DND-41 (cell line): ENCODE measurements around the gene GALNT4.

Experiments used
- ATAC-seq: fragments of 200-7000 bp; cut with Tn5 transposase; 3 replicates; pipeline ENCODE4 v1.9.1; 2021; ENCODE audit warnings: low read depth; ENCODE audit not compliant: insufficient read depth
- DNase-seq: peaks from one replicate; pipeline ENCODE4 v3.0.0-alpha.2; 2020
- H2AFZ ChIP-seq: 2 replicates; pipeline ENCODE4 v1.6.0; 2012; ENCODE audit warnings: low read depth, low read length
- H3K27ac ChIP-seq: 2 replicates; pipeline ENCODE4 v1.5.1; 2012; ENCODE audit warnings: low read length, inconsistent platforms
- H3K27me3 ChIP-seq: fragments of 200-600 bp; sonication (generic); 2 replicates; pipeline ENCODE4 v1.6.0; 2012; ENCODE audit warnings: low read length, mild to moderate bottlenecking, inconsistent platforms; ENCODE audit not compliant: insufficient read depth, poor library complexity
- H3K36me3 ChIP-seq: 2 replicates; pipeline ENCODE4 v1.5.1; 2012; ENCODE audit warnings: low read length, inconsistent platforms; ENCODE audit not compliant: insufficient read depth
- H3K4me1 ChIP-seq: 2 replicates; pipeline ENCODE4 v1.5.1; 2012; ENCODE audit warnings: mild to moderate bottlenecking, low read length; ENCODE audit not compliant: insufficient read depth
- H3K4me2 ChIP-seq: 2 replicates; pipeline ENCODE4 v1.6.0; 2012; ENCODE audit warnings: mild to moderate bottlenecking, moderate library complexity, low read length, inconsistent platforms; ENCODE audit not compliant: insufficient read depth
- H3K4me3 ChIP-seq, 2 experiments: fragments of 200-600 bp in 1 of 2; shearing (Covaris generic) in 1 of 2; 2 replicates each; pipeline ENCODE4 v1.5.1; 2012 to 2016; ENCODE audit warnings: inconsistent platforms in 2 of 2, low read length in 2 of 2, mild to moderate bottlenecking in 2 of 2, low read depth in 1 of 2, moderate library complexity in 1 of 2
- H3K79me2 ChIP-seq: 2 replicates; pipeline ENCODE4 v1.6.0; 2012; ENCODE audit warnings: low read length, inconsistent platforms; ENCODE audit not compliant: insufficient read depth
- H3K9ac ChIP-seq: 2 replicates; pipeline ENCODE4 v1.6.0; 2012; ENCODE audit warnings: low read depth, mild to moderate bottlenecking, inconsistent platforms, low read length, moderate library complexity
- H3K9me3 ChIP-seq: 2 replicates; pipeline ENCODE4 v1.5.1; 2012; ENCODE audit warnings: low read length, moderate library complexity, mild to moderate bottlenecking, inconsistent platforms; ENCODE audit not compliant: insufficient read depth, severe bottlenecking
- H4K20me1 ChIP-seq: 2 replicates; pipeline ENCODE4 v1.6.0; 2012; ENCODE audit warnings: low read length; ENCODE audit not compliant: insufficient read depth
- CTCF ChIP-seq: IDR thresholded peaks from 2 replicates; pipeline ENCODE4 v1.5.1; 2012; ENCODE audit warnings: borderline replicate concordance, low read length, moderate library complexity, mild to moderate bottlenecking; ENCODE audit not compliant: poor library complexity, severe bottlenecking; ENCODE audit errors: extremely low read depth
- EZH2 ChIP-seq: IDR thresholded peaks from 3 replicates; pipeline ENCODE4 v1.6.1; 2012; ENCODE audit warnings: borderline replicate concordance, low read depth, mild to moderate bottlenecking, moderate library complexity, low read length, inconsistent platforms; ENCODE audit not compliant: severe bottlenecking

GALNT4 gene

GRCh38 chr12:89490922-89491321 lies 33.7 kb downstream of the GALNT4 start:
- Histone ChIP-seq H3K27me3 (no peaks in the 10 kb centered on the region), H3K9ac (no peak overlapping the region), H3K79me2 (0 out of 2 replicates have a peak, but pooled peaks cover 3% of the 10 kb centered on the region), H3K4me1 (no peaks in the 10 kb centered on the region), H2AFZ (no peak overlapping the region), H3K4me3 (no peak overlapping the region), H3K36me3 (peaks cover 62% of the 10 kb centered on the region), H4K20me1 (no peaks in the 10 kb centered on the region), H3K9me3 (no peaks in the 10 kb centered on the region), H3K27ac (no peak overlapping the region), H3K4me2 (no peak overlapping the region)
- no peak for TF ChIP-seq CTCF
- TF ChIP-seq EZH2: no peak
- DNase-seq: no peak
- ATAC-seq: no peak

- no peak overlapping the region for H3K4me3 ChIP-seq
- H3K79me2 ChIP-seq: peaks cover 3% of the 10 kb centered on the region; the same call in 1 of the 2 replicates
- no peaks in the 10 kb centered on the region for H3K4me1 ChIP-seq
- TF ChIP-seq EZH2 (no peak), CTCF (no peak)
- ATAC-seq (no peak), DNase-seq (no peak)
- no peaks in the 10 kb centered on the region for H3K27me3 ChIP-seq
- H3K9me3 ChIP-seq: no peaks in the 10 kb centered on the region
- H3K36me3 ChIP-seq: peaks cover 58% of the 10 kb centered on the region
- no peak overlapping the region for H3K4me2 ChIP-seq
- H3K27ac ChIP-seq: no peak overlapping the region
- H2AFZ ChIP-seq: no peak overlapping the region
- H4K20me1 ChIP-seq: no peaks in the 10 kb centered on the region
- no peak overlapping the region for H3K9ac ChIP-seq
These were observed 38.3 kb downstream of the GALNT4 start for GRCh38 chr12:89486264-89486663.

- no peak overlapping the region for H2AFZ ChIP-seq
- no peaks in the 10 kb centered on the region for H3K9me3 ChIP-seq
- H3K36me3 ChIP-seq: peaks cover 45% of the 10 kb centered on the region
- H3K4me1 ChIP-seq: no peaks in the 10 kb centered on the region
- no peak overlapping the region for H3K9ac ChIP-seq
- no peak overlapping the region for H3K4me2 ChIP-seq
- no peak for ATAC-seq
- peaks cover 7% of the 10 kb centered on the region; the same call in 1 of the 2 replicates for H3K79me2 ChIP-seq
- H3K4me3 ChIP-seq: no peak overlapping the region
- no peak overlapping the region for H3K27ac ChIP-seq
- DNase-seq: no peak
- no peaks in the 10 kb centered on the region for H3K27me3 ChIP-seq
- TF ChIP-seq CTCF: no peak
- H4K20me1 ChIP-seq: no peaks in the 10 kb centered on the region
These were observed 40.1 kb downstream of the GALNT4 start for GRCh38 chr12:89484470-89484869.
